Measurements from ENCODE around the gene KRT81. TPM values are rescaled to one million over a fixed set of nuclear protein-coding genes. Genes with fewer than 3 reads are reported as not detected.

Gene KRT81
- total RNA-seq, 1 donor from 2014 or later: 0.83 TPM

DNA sequence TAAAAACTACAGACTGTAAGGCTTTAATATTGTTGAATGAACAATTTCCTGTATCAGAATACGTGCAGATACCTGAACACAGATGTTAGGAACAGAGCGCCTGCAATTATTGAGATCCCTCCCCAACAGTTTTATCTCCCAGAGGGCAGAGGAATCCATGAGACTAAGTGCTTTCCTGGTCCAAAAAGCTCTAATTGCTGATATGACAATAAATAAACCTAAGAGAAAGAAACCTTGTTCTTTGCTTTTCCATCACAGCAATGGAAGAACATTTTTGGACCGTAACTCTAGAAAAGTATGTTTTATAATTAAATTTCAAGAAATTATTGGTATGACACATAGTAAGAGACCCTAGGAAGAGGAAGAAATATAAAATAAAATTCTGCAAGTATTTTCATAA lies 42.9 kb upstream of the KRT81 start:
- Mint-ChIP-seq H3K27ac (ENCODE audit: unreplicated experiment) (no peak overlapping the region), H3K4me1 (ENCODE audit: unreplicated experiment) (peaks cover 6% of the 10 kb centered on the region), H3K27me3 (ENCODE audit: unreplicated experiment) (peaks cover 28% of the 10 kb centered on the region), H3K9me3 (ENCODE audit: unreplicated experiment) (no peaks in the 10 kb centered on the region), H3K4me3 (ENCODE audit: unreplicated experiment) (no peak overlapping the region), H3K36me3 (ENCODE audit: unreplicated experiment) (no peaks in the 10 kb centered on the region)
- TF ChIP-seq CTCF (IDR thresholded peaks at IDR 0.05): no peak
- no peak for DNase-seq (ENCODE audit: extremely low spot score, unreplicated experiment)

GRCh38 chr12:52333321-52333720 lies 42.0 kb upstream of the KRT81 start:
- H3K4me3 Mint-ChIP-seq (ENCODE audit: unreplicated experiment): no peak overlapping the region
- H3K27me3 Mint-ChIP-seq (ENCODE audit: unreplicated experiment): peaks cover 21% of the 10 kb centered on the region
- DNase-seq (ENCODE audit: extremely low spot score, unreplicated experiment): no peak
- no peaks in the 10 kb centered on the region for H3K9me3 Mint-ChIP-seq (ENCODE audit: unreplicated experiment)
- TF ChIP-seq CTCF (IDR thresholded peaks at IDR 0.05): no peak
- no peaks in the 10 kb centered on the region for H3K36me3 Mint-ChIP-seq (ENCODE audit: unreplicated experiment)
- H3K27ac Mint-ChIP-seq (ENCODE audit: unreplicated experiment): no peak overlapping the region
- H3K4me1 Mint-ChIP-seq (ENCODE audit: unreplicated experiment): peaks cover 7% of the 10 kb centered on the region

DNA sequence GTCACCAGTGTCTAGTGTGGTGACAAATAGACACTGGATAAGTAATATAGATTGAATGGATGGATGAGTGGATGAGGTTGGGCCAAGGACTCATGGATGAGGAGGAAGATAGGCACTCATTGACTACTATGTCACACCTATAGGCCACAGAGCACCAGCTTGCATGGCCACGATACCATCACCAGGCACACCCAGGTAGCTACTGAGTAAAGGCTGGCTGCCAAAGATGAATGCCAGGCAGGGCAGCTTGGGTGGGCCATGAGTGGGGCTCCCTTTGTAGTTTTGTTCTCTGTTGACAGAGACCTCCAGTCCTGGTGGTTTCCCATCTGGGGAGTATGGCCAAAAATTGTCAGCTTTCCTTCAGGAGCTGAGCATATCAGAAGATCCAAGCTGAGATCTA lies 41.0 kb upstream of the KRT81 start:
- Mint-ChIP-seq H3K9me3 (ENCODE audit: unreplicated experiment) (no peaks in the 10 kb centered on the region), H3K36me3 (ENCODE audit: unreplicated experiment) (no peaks in the 10 kb centered on the region), H3K4me1 (ENCODE audit: unreplicated experiment) (peaks cover 10% of the 10 kb centered on the region)

DNA sequence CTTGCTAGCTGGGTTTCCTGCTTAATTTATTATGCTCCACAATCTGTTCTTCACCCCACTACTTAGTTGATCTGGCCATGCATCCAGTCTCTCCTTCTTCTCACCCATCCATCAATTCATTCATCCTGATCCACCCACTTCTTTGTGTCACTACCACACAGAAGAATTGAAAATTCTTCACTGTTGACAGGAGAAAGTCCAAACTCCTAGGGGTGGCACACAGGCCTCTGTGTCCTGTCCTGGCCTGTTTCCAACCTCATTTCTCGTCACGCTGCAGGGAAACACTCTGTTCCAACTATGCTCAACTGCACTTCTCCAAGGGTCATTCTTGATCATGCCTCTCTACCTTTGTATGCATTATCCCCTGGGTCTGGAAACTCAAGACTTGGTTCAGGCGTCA lies 40.5 kb upstream of the KRT81 start:
- Mint-ChIP-seq H3K36me3 (ENCODE audit: unreplicated experiment) (no peaks in the 10 kb centered on the region), H3K27ac (ENCODE audit: unreplicated experiment) (no peak overlapping the region), H3K27me3 (ENCODE audit: unreplicated experiment) (peaks cover 15% of the 10 kb centered on the region), H3K4me1 (ENCODE audit: unreplicated experiment) (peaks cover 11% of the 10 kb centered on the region), H3K9me3 (ENCODE audit: unreplicated experiment) (no peaks in the 10 kb centered on the region), H3K4me3 (ENCODE audit: unreplicated experiment) (no peak overlapping the region)
- TF ChIP-seq CTCF (IDR thresholded peaks at IDR 0.05): no peak
- DNase-seq (ENCODE audit: extremely low spot score, unreplicated experiment): no peak

More for the DNA sequence above, 41.0 kb upstream of the KRT81 start:
- TF ChIP-seq CTCF (IDR thresholded peaks at IDR 0.05): no peak
- Mint-ChIP-seq H3K4me3 (ENCODE audit: unreplicated experiment) (no peak overlapping the region), H3K27ac (ENCODE audit: unreplicated experiment) (no peak overlapping the region), H3K27me3 (ENCODE audit: unreplicated experiment) (peaks cover 15% of the 10 kb centered on the region)
- no peak for DNase-seq (ENCODE audit: extremely low spot score, unreplicated experiment)

DNA sequence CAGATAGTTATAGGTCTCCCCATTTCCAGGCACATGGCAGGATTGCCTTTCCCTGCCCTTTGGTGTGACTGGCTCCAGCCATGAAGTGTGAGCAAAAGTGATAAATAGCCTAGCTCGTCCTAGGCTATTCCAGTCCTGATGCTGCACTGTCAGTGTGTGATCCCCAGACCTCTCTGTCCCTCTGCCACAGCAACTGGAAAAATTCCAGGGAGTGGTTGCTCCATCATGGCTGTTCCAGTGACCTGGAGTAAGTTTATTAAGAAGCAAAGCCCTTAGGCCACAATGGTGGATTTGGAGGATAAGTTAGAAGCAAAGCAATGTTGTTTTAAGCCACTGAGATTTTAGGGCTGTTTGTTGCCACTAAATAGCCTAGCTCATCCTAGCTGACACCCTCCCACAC lies 39.7 kb upstream of the KRT81 start:
- no peak for DNase-seq (ENCODE audit: extremely low spot score, unreplicated experiment)
- no peak overlapping the region for H3K27ac Mint-ChIP-seq (ENCODE audit: unreplicated experiment)
- H3K27me3 Mint-ChIP-seq (ENCODE audit: unreplicated experiment): peaks cover 15% of the 10 kb centered on the region
- H3K4me3 Mint-ChIP-seq (ENCODE audit: unreplicated experiment): no peak overlapping the region
- no peaks in the 10 kb centered on the region for H3K9me3 Mint-ChIP-seq (ENCODE audit: unreplicated experiment)
- TF ChIP-seq CTCF (IDR thresholded peaks at IDR 0.05): no peak
- peaks cover 9% of the 10 kb centered on the region for H3K4me1 Mint-ChIP-seq (ENCODE audit: unreplicated experiment)
- H3K36me3 Mint-ChIP-seq (ENCODE audit: unreplicated experiment): no peaks in the 10 kb centered on the region

Data from osteocyte (in vitro differentiated cells).